Measurements from ENCODE around the gene SCRG1.
A peak's percentile ranks its signal among the peaks of the same experiment; 100 is the strongest.

The SCRG1 gene

GRCh38 chr4:173357939-173358338 lies 41.0 kb downstream of the SCRG1 start:
- no peak for DNase-seq

- DNase-seq, result no peak
These were observed 51.4 kb downstream of the SCRG1 start for GRCh38 chr4:173347467-173347866.

- DNase-seq, result peak; percentile 89
These were observed 52.8 kb downstream of the SCRG1 start for GRCh38 chr4:173346074-173346473.

GRCh38 chr4:173345648-173346047 lies 53.3 kb downstream of the SCRG1 start:
- DNase-seq, result no peak

GRCh38 chr4:173343832-173344397 lies 55.0 kb downstream of the SCRG1 start:
- no peak for DNase-seq

GRCh38 chr4:173337463-173337862 lies 61.5 kb downstream of the SCRG1 start:
- DNase-seq, result no peak

- DNase-seq, result peak; percentile 74
These were observed 63.8 kb downstream of the SCRG1 start for GRCh38 chr4:173334891-173335752.
